Kidney (tissue), 14 donors: ENCODE data around the gene FHOD3. TPM values are rescaled to one million over a fixed set of nuclear protein-coding genes. Genes with fewer than 3 reads are reported as not detected.

ENCODE experiments used
- DNase-seq, 5 donors: peaks; one replicate each; pipeline ENCODE4 v3.0.0-alpha.2; 2013 to 2020
- FAIRE-seq: peaks from 2 replicates; lab custom pipeline; 2012; peaks lifted over from hg19 to GRCh38; lab: Jason Lieb, UNC
- H3K27ac ChIP-seq, 2 donors: one replicate each; pipeline ENCODE4 v1.7.0; 2013; ENCODE audit warnings: low read depth in 2 of 2, low read length in 2 of 2, inconsistent platforms in 1 of 2
- H3K27me3 ChIP-seq: one replicate; pipeline ENCODE4 v1.7.1; 2013; ENCODE audit warnings: low read length, inconsistent platforms; ENCODE audit not compliant: control insufficient read depth, insufficient read depth
- H3K36me3 ChIP-seq, 3 donors: one replicate each; pipeline versions ENCODE4 v1.7.0 to v1.7.1; 2013; ENCODE audit warnings: low read length in 3 of 3, control low read depth in 1 of 3, inconsistent platforms in 1 of 3; ENCODE audit not compliant: insufficient read depth in 3 of 3, control insufficient read depth in 2 of 3
- H3K4me1 ChIP-seq, 3 donors: one replicate each; pipeline versions ENCODE4 v1.7.0 to v1.7.1; 2013; ENCODE audit warnings: low read length in 3 of 3, inconsistent platforms in 1 of 3, low read depth in 1 of 3; ENCODE audit not compliant: control insufficient read depth in 2 of 3, insufficient read depth in 2 of 3
- H3K4me3 ChIP-seq, 3 donors: one replicate each; pipeline versions ENCODE4 v1.7.0 to v1.8.1; 2013; ENCODE audit warnings: low read length in 3 of 3, control low read depth in 1 of 3, inconsistent platforms in 1 of 3
- H3K9ac ChIP-seq, 3 donors: one replicate each; pipeline versions ENCODE4 v1.7.0 to v1.7.1; 2013; ENCODE audit warnings: low read length in 3 of 3, control low read depth in 1 of 3, inconsistent platforms in 1 of 3
- H3K9me3 ChIP-seq, 3 donors: one replicate each; pipeline versions ENCODE4 v1.7.0 to v1.7.1; 2013; ENCODE audit warnings: low read length in 3 of 3, control low read depth in 1 of 3, inconsistent platforms in 1 of 3; ENCODE audit not compliant: control insufficient read depth in 2 of 3, insufficient read depth in 1 of 3
- CTCF ChIP-seq: IDR thresholded peaks from 3 replicates; pipeline ENCODE4 v1.5.1; 2012; ENCODE audit warnings: mild to moderate bottlenecking, moderate library complexity, borderline replicate concordance; ENCODE audit not compliant: insufficient read depth; ENCODE audit errors: extremely low read depth
- intact Hi-C: fragments of 100-400 bp; cut with DNase I; formaldehyde crosslinking; loops from one replicate; pipeline ENCODE4 v1.11.1; 2022
- polyA plus RNA-seq: library from polyadenylated mRNA; stranded (reverse); fragments of 350-450 nt; fragmentation: Illumina TruSeq; extraction: RNeasy Lipid Tissue Mini Kit (QIAGEN cat#74804); gene quantifications from one replicate; pipeline ENCODE4 v1.2.3, GENCODE V29; 2014; ENCODE audit warnings: low read depth, low replicate concordance; ENCODE audit not compliant: insufficient read depth
- total RNA-seq: library from RNA; stranded (reverse); fragmentation: NEBNext Ultra II Directional; extraction: Animal tissue kit (Norgen Biotek cat#: 25700); gene quantifications from one replicate; pipeline ENCODE4 v1.2.1, GENCODE V29; 2021
- donor health status: control.
- donor health status: control.
- donor health status: control.
- donor health status: control.
- donor health status: control.
- donor health status: DM: yes; HTN: yes; CAD: no.
- donor health status: Normal renal cell carcinoma (clear cell type).

Gene FHOD3
- total and polyA plus RNA-seq, 2 donors from 2014 or later, result 21.5 to 28.0 TPM

GRCh38 chr18:36706134-36706881, 408.8 kb downstream of the FHOD3 start:
- Histone ChIP-seq H3K4me3 (no peak overlapping the region), H3K27me3 (no peaks in the 10 kb centered on the region), H3K27ac (no peak overlapping the region), H3K9me3 (no peaks in the 10 kb centered on the region), H3K9ac (no peak overlapping the region), H3K4me1 (peaks cover 0 to 6% (median 0%) of the 10 kb centered on the region in 3 donors), H3K36me3 (peaks cover 0 to 4% (median 4%) of the 10 kb centered on the region in 3 donors)
- DNase-seq, result peak in 4 of 5 donors; percentile 55 to 75 (median 64)
- intact Hi-C loops, result no loop called here
- FAIRE-seq, result no peak
- no peak for TF ChIP-seq CTCF

- Histone ChIP-seq H3K27ac (no peak overlapping the region), H3K9me3 (no peaks in the 10 kb centered on the region), H3K4me3 (no peak overlapping the region), H3K36me3 (peaks cover 0 to 4% (median 0%) of the 10 kb centered on the region in 3 donors), H3K27me3 (no peaks in the 10 kb centered on the region), H3K9ac (no peak overlapping the region), H3K4me1 (peaks cover 0 to 6% (median 0%) of the 10 kb centered on the region in 3 donors)
- TF ChIP-seq CTCF, result no peak
- DNase-seq (no peak), FAIRE-seq (no peak)
- intact Hi-C loops, result no loop called here
Observed at GRCh38 chr18:36708366-36708765, 410.9 kb downstream of the FHOD3 start.

GRCh38 chr18:36709315-36709714, 411.8 kb downstream of the FHOD3 start:
- H3K9ac ChIP-seq, result no peak overlapping the region
- intact Hi-C loops, result no loop called here
- no peaks in the 10 kb centered on the region for H3K9me3 ChIP-seq
- FAIRE-seq (no peak), DNase-seq (no peak)
- TF ChIP-seq CTCF, result no peak
- peaks cover 0 to 4% (median 0%) of the 10 kb centered on the region in 3 donors for H3K36me3 ChIP-seq
- H3K4me1 ChIP-seq, result peaks cover 0 to 6% (median 0%) of the 10 kb centered on the region in 3 donors
- H3K27ac ChIP-seq, result no peak overlapping the region
- no peaks in the 10 kb centered on the region for H3K27me3 ChIP-seq
- H3K4me3 ChIP-seq, result no peak overlapping the region
